Mucosa of stomach (tissue), 1 donor: ENCODE measurements around the gene USP25.

ENCODE experiments used
- H3K27me3 ChIP-seq: one replicate; pipeline ENCODE4 v1.7.0; 2013; ENCODE audit warnings: mild to moderate bottlenecking, low read length; ENCODE audit not compliant: control insufficient read depth, insufficient read depth
- H3K36me3 ChIP-seq: one replicate; pipeline ENCODE4 v1.7.0; 2013; ENCODE audit warnings: low read length; ENCODE audit not compliant: control insufficient read depth, insufficient read depth
- H3K4me1 ChIP-seq: one replicate; pipeline ENCODE4 v1.7.0; 2013; ENCODE audit warnings: mild to moderate bottlenecking, low read length; ENCODE audit not compliant: control insufficient read depth, insufficient read depth
- H3K4me3 ChIP-seq: one replicate; pipeline ENCODE4 v1.7.0; 2013; ENCODE audit warnings: low read length
- H3K9ac ChIP-seq: one replicate; pipeline ENCODE4 v1.7.0; 2013; ENCODE audit warnings: mild to moderate bottlenecking, low read length, moderate library complexity
- H3K9me3 ChIP-seq: one replicate; pipeline ENCODE4 v1.7.0; 2013; ENCODE audit warnings: mild to moderate bottlenecking, low read length, moderate library complexity; ENCODE audit not compliant: control insufficient read depth
- donor health status: Pancreatic carcinoma.

Gene USP25

DNA sequence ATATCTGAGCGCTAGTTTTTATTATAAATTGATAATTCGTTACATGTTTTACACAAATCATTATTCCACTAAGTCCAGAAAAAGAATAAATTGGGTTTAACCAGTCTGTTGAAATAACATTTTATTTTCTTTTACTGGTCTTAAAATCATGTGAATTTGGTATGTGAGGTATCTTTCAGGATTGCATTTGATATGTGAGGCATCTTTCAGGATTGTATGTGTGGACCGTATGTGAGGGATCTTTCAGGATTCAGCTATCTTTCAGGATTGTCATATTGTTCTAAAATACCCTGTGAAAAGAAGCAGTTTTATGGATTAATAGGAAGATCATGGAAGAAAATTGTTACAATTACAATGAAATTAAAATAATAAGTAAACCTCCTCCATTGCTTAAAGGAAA lies 42.9 kb downstream of the USP25 start:
- no peaks in the 10 kb centered on the region for H3K27me3 ChIP-seq
- no peak overlapping the region for H3K9ac ChIP-seq
- no peak overlapping the region for H3K4me3 ChIP-seq
- H3K4me1 ChIP-seq = peaks cover 6% of the 10 kb centered on the region
- no peaks in the 10 kb centered on the region for H3K36me3 ChIP-seq
- H3K9me3 ChIP-seq = no peaks in the 10 kb centered on the region

DNA sequence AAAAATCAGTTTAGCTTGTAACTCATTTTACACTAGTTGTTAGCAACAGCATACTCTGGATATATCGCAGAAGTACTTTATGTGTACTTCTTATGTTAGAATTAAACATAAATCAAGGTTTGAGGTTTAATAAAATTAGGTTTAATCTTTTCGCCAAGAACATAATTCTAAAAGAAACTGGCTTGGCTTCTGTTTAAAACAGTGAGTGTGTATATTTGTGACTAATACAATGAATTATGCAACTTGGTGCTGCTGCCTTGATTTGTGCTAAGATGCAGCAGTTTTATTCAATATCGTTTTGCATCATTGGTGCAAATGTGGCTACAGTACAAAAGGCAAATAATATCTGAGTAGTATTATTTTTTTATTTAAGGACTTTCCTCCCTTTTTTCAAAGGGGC lies 44.8 kb downstream of the USP25 start:
- Histone ChIP-seq H3K9ac (no peak overlapping the region), H3K4me1 (no peaks in the 10 kb centered on the region)

GRCh38 chr21:15775291-15775690 lies 45.5 kb downstream of the USP25 start:
- no peak overlapping the region for H3K4me3 ChIP-seq
- H3K27me3 ChIP-seq = no peaks in the 10 kb centered on the region
- H3K9ac ChIP-seq = no peak overlapping the region
- H3K36me3 ChIP-seq = no peaks in the 10 kb centered on the region
- no peaks in the 10 kb centered on the region for H3K9me3 ChIP-seq
- no peaks in the 10 kb centered on the region for H3K4me1 ChIP-seq

More for the DNA sequence above, 44.8 kb downstream of the USP25 start:
- Histone ChIP-seq H3K36me3 (no peaks in the 10 kb centered on the region), H3K4me3 (no peak overlapping the region), H3K27me3 (no peaks in the 10 kb centered on the region), H3K9me3 (no peaks in the 10 kb centered on the region)

- no peaks in the 10 kb centered on the region for H3K27me3 ChIP-seq
- no peaks in the 10 kb centered on the region for H3K36me3 ChIP-seq
- H3K9me3 ChIP-seq = no peaks in the 10 kb centered on the region
- no peak overlapping the region for H3K4me3 ChIP-seq
- H3K9ac ChIP-seq = no peak overlapping the region
- H3K4me1 ChIP-seq = no peaks in the 10 kb centered on the region
Measured at GRCh38 chr21:15775981-15776380, 46.2 kb downstream of the USP25 start.

GRCh38 chr21:15776818-15777217 lies 47.0 kb downstream of the USP25 start:
- no peaks in the 10 kb centered on the region for H3K9me3 ChIP-seq
- no peaks in the 10 kb centered on the region for H3K27me3 ChIP-seq
- no peak overlapping the region for H3K9ac ChIP-seq
- no peak overlapping the region for H3K4me3 ChIP-seq
- peaks cover 3% of the 10 kb centered on the region for H3K36me3 ChIP-seq
- H3K4me1 ChIP-seq = no peaks in the 10 kb centered on the region

- Histone ChIP-seq H3K27me3 (no peaks in the 10 kb centered on the region), H3K4me1 (no peaks in the 10 kb centered on the region), H3K36me3 (peaks cover 5% of the 10 kb centered on the region), H3K9ac (no peak overlapping the region), H3K9me3 (no peaks in the 10 kb centered on the region), H3K4me3 (no peak overlapping the region)
Measured at GRCh38 chr21:15781986-15782385, 52.2 kb downstream of the USP25 start.

DNA sequence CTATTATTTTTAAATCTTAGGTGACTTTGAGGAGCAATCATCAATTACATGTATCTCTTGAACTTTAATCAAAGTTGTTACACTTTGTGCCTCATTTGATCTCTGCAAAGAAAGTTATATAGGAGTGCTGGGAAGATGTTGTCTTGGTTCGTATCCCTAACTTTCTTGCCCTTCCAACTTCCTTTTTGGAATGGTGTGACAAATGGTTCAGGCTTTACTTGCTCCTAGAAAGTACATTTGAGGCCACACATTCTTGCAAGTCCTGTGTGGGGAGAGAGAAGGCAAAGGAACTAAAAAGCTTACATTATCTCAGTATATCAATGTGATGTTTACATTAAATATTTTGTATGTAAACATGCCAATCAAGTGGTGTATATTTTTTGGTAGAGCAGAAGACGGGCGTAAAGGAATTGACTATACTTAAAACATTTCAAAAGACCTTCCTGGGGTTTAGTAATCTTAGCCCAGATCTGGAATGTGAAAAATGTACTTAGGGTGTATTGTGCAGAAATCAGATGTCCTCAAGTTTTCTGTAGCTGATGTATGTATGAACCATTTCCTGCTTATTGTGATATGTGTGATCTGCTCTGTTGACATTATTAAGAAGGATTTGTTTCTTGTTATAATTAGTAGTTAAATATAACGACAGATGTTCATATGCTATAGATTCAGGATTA lies 59.2 kb downstream of the USP25 start:
- Histone ChIP-seq H3K4me1 (no peaks in the 10 kb centered on the region), H3K4me3 (no peak overlapping the region), H3K9me3 (no peaks in the 10 kb centered on the region), H3K27me3 (no peaks in the 10 kb centered on the region), H3K36me3 (no peaks in the 10 kb centered on the region), H3K9ac (no peak overlapping the region)

DNA sequence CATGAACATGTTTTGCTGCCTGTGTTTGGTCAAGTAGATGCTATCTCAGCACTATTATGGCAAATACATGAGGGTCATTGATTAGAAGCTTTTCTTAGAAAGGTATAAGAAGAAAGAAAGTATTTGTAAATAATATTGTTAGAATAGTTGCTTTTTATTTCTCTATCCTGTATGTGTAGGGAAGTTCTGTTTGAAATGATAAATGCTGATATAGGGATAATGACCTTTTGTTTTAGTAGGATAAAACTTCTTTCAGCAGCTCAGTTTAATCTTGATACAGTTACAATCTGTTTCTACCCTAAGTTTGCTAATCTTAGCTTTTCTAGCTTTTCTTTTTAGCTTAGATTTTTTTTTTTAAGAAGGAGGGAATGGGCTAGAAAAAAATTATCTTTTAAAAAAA lies 63.3 kb downstream of the USP25 start:
- Histone ChIP-seq H3K9me3 (no peaks in the 10 kb centered on the region), H3K9ac (no peak overlapping the region), H3K4me3 (no peak overlapping the region), H3K27me3 (no peaks in the 10 kb centered on the region), H3K4me1 (peaks cover 9% of the 10 kb centered on the region), H3K36me3 (no peaks in the 10 kb centered on the region)

DNA sequence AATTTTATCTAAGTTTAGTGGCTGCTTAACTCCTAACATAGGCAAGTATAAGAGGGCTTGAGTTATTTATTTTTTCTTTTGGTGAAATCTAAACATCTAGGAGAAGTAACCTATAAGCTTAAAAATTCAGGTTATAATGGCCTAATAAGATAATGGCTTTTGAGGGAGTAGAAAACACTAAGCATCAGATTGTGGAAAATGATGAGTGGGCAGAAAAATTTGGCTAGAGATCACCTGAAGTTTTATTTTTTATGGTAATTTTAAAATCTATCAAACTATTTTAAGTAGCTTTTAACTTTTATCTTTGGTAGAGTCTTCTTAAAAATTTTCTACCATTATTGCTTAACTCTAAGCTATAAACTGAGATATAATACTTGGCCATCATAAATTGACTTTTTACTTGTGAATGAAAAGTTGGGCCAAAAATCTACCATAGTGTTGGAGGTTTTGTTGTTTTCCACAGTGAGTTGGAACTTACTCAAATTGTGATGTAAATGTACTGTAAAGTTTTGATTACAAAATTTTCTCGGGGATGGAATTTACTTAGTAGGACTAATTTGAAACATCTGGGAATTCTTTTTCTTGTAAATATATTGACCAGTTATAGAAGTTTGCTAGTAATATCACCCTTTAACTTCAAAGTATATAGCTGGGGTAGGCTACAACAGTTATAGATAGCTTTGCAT lies 63.9 kb downstream of the USP25 start:
- no peak overlapping the region for H3K9ac ChIP-seq
- no peaks in the 10 kb centered on the region for H3K9me3 ChIP-seq
- H3K4me1 ChIP-seq = peaks cover 11% of the 10 kb centered on the region
- H3K36me3 ChIP-seq = no peaks in the 10 kb centered on the region
- no peaks in the 10 kb centered on the region for H3K27me3 ChIP-seq
- H3K4me3 ChIP-seq = no peak overlapping the region

DNA sequence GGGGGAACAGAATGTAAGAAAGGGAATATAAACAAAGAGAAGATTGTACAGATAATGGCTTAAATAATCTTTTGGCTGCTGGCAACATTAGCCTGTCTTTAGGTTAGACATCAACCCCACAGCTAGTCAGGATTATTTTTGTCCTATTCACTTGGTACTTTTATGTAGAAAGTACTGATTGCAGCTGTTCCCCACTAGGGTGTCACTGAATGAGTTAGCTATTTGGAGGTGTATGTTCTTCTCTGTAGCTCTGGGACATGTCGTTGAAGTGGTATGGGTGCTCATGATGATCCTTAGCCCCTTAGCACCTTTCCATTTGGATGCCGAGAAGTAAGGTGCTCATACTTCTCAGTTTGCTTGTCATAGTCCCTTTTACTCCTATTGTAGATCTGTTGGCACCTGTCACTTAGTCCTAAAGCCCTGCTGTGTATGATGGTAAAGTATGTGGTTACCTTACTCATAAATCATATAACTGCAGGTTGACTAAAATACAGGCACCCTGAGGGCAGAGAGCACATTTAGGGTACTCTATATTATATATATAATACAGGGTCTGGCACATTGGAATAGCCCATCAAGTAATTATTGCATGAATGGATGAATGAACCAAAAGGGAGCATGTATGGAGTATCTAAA lies 64.6 kb downstream of the USP25 start:
- no peak overlapping the region for H3K4me3 ChIP-seq
- H3K9me3 ChIP-seq = no peaks in the 10 kb centered on the region
- peaks cover 11% of the 10 kb centered on the region for H3K4me1 ChIP-seq
- H3K36me3 ChIP-seq = no peaks in the 10 kb centered on the region
- no peak overlapping the region for H3K9ac ChIP-seq
- H3K27me3 ChIP-seq = no peaks in the 10 kb centered on the region

DNA sequence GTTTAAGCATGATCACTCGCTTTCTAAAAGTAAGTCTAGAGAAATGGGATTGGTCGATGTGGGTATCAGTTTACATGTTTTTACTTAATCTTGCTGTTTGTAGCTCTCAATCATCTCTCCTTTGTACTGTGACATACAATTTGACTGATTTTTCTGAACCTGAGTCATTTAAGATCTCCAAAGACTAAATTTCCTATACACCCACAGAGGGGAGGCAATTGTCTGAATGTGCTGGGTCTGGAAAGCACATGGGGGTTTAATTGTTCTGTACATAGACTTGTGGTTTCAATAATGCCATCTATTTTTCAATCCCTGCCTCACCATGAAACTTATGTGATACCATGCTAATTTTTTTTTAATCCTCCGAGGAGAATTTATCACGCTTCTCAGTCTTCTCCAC lies 65.8 kb downstream of the USP25 start:
- peaks cover 11% of the 10 kb centered on the region for H3K4me1 ChIP-seq
- H3K27me3 ChIP-seq = no peaks in the 10 kb centered on the region
- no peaks in the 10 kb centered on the region for H3K9me3 ChIP-seq
- H3K4me3 ChIP-seq = no peak overlapping the region
- no peak overlapping the region for H3K9ac ChIP-seq
- no peaks in the 10 kb centered on the region for H3K36me3 ChIP-seq

DNA sequence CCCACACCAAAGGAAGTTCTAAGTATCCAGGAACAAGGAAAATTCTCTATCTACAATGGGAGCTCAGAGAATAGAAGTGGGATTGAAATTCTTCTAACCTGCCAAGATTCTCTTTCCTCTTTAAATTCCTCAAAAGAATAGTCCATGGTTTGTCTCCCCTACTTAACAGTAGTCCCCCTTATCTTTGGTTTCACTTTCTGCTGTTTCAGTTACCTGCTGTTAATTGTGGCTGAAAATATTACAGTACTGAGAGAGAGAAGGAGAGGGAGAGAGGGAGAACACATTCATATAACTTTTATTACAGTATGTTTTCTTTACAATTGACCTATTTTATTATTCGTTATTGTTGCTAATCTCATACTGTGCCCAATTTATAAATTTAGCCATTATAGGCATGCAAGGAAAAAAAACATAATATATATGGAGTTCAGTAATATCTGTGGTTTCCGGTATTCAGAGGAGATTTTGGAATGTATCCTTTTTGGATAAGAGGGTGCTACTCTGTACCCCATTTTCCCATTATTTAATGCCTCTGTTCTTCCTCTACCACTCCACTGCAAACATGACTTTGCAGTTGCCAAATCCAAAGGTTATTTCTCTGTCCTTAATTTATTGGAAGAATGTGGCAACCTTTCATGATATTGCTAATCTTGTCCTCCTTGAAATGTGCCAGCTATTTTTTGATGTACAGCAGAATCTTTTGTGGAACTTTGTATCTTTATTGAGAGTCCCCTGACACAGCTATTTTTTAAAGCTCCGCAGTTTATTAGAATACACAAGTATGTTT lies 68.0 kb downstream of the USP25 start:
- Histone ChIP-seq H3K4me3 (no peak overlapping the region), H3K9ac (no peak overlapping the region), H3K27me3 (no peaks in the 10 kb centered on the region), H3K4me1 (peaks cover 11% of the 10 kb centered on the region), H3K9me3 (no peaks in the 10 kb centered on the region), H3K36me3 (no peaks in the 10 kb centered on the region)
